Adipocyte (in vitro differentiated cells): ENCODE measurements around the gene TBC1D5.
"Not testable (repeated sequence)": the region's sequence is repeated elsewhere in the genome, so short reads cannot be mapped to it uniquely, and the experiment has no call there.

Experiments
- DNase-seq: peaks from one replicate; pipeline ENCODE4 v3.0.0-alpha.2; 2015; ENCODE audit warnings: low read depth
- H3K27me3 ChIP-seq: replicated peaks from 2 replicates; pipeline ENCODE4 v1.7.0; 2013; ENCODE audit warnings: mild to moderate bottlenecking, low read length, moderate library complexity; ENCODE audit not compliant: control insufficient read depth, insufficient read depth
- H3K36me3 ChIP-seq: 2 replicates; pipeline ENCODE4 v1.7.0; 2013; ENCODE audit warnings: low read length, mild to moderate bottlenecking, moderate library complexity; ENCODE audit not compliant: control insufficient read depth, insufficient read depth, severe bottlenecking
- H3K4me1 ChIP-seq: 2 replicates; pipeline ENCODE4 v1.7.0; 2013; ENCODE audit warnings: mild to moderate bottlenecking, low read length, moderate library complexity; ENCODE audit not compliant: control insufficient read depth, insufficient read depth
- H3K4me3 ChIP-seq: 2 replicates; pipeline ENCODE4 v1.7.0; 2013; ENCODE audit warnings: mild to moderate bottlenecking, low read length, moderate library complexity
- H3K9ac ChIP-seq: 2 replicates; pipeline ENCODE4 v1.7.0; 2013; ENCODE audit warnings: mild to moderate bottlenecking, low read length, moderate library complexity
- H3K9me3 ChIP-seq: 2 replicates; pipeline ENCODE4 v1.7.0; 2013; ENCODE audit warnings: mild to moderate bottlenecking, low read length, moderate library complexity; ENCODE audit not compliant: control insufficient read depth

Gene TBC1D5

GRCh38 chr3:17401912-17402311 lies 340.5 kb downstream of the TBC1D5 start:
- H3K36me3 ChIP-seq: peaks cover 21% of the 10 kb centered on the region
- H3K4me1 ChIP-seq: no peaks in the 10 kb centered on the region
- H3K4me3 ChIP-seq: no peak overlapping the region
- DNase-seq: no peak
- H3K27me3 ChIP-seq: no peaks in the 10 kb centered on the region
- no peaks in the 10 kb centered on the region for H3K9me3 ChIP-seq
- no peak overlapping the region for H3K9ac ChIP-seq

GRCh38 chr3:17399586-17399985 lies 342.8 kb downstream of the TBC1D5 start:
- no peaks in the 10 kb centered on the region for H3K4me1 ChIP-seq
- H3K9ac ChIP-seq: no peak overlapping the region
- no peaks in the 10 kb centered on the region for H3K27me3 ChIP-seq
- no peaks in the 10 kb centered on the region for H3K9me3 ChIP-seq
- H3K4me3 ChIP-seq: no peak overlapping the region
- peaks cover 20% of the 10 kb centered on the region for H3K36me3 ChIP-seq
- no peak for DNase-seq

- Histone ChIP-seq H3K36me3 (peaks cover 16% of the 10 kb centered on the region), H3K27me3 (no peaks in the 10 kb centered on the region), H3K9me3 (no peaks in the 10 kb centered on the region), H3K4me1 (no peaks in the 10 kb centered on the region), H3K4me3 (no peak overlapping the region), H3K9ac (no peak overlapping the region)
- no peak for DNase-seq
Observed at GRCh38 chr3:17398959-17399551, 343.4 kb downstream of the TBC1D5 start.

GRCh38 chr3:17396036-17396435 lies 346.4 kb downstream of the TBC1D5 start:
- DNase-seq: no peak
- Histone ChIP-seq H3K4me3 (no peak overlapping the region), H3K36me3 (peaks cover 7% of the 10 kb centered on the region), H3K4me1 (no peaks in the 10 kb centered on the region), H3K9me3 (no peaks in the 10 kb centered on the region), H3K27me3 (no peaks in the 10 kb centered on the region), H3K9ac (no peak overlapping the region)

GRCh38 chr3:17394541-17395155 lies 347.8 kb downstream of the TBC1D5 start:
- Histone ChIP-seq H3K9me3 (no peaks in the 10 kb centered on the region), H3K36me3 (peaks cover 3% of the 10 kb centered on the region), H3K4me1 (no peaks in the 10 kb centered on the region), H3K27me3 (no peaks in the 10 kb centered on the region), H3K4me3 (no peak overlapping the region), H3K9ac (no peak overlapping the region)
- DNase-seq: no peak

- H3K36me3 ChIP-seq, H3K27me3 ChIP-seq, DNase-seq, H3K9me3 ChIP-seq, H3K4me1 ChIP-seq, H3K9ac ChIP-seq, H3K4me3 ChIP-seq: not testable (repeated sequence)
Observed at GRCh38 chr3:17392516-17392915, 349.9 kb downstream of the TBC1D5 start.

- Histone ChIP-seq H3K4me1 (no peaks in the 10 kb centered on the region), H3K9ac (no peak overlapping the region), H3K27me3 (no peaks in the 10 kb centered on the region), H3K4me3 (no peak overlapping the region), H3K9me3 (no peaks in the 10 kb centered on the region), H3K36me3 (peaks cover 3% of the 10 kb centered on the region)
- no peak for DNase-seq
Observed at GRCh38 chr3:17390785-17391184, 351.6 kb downstream of the TBC1D5 start.

GRCh38 chr3:17387108-17387507 lies 355.3 kb downstream of the TBC1D5 start:
- Histone ChIP-seq H3K4me1 (peaks cover 11% of the 10 kb centered on the region), H3K27me3 (no peaks in the 10 kb centered on the region), H3K9ac (no peak overlapping the region), H3K36me3 (no peaks in the 10 kb centered on the region), H3K9me3 (no peaks in the 10 kb centered on the region), H3K4me3 (no peak overlapping the region)
- no peak for DNase-seq

GRCh38 chr3:17386432-17386831 lies 356.0 kb downstream of the TBC1D5 start:
- peaks cover 11% of the 10 kb centered on the region for H3K4me1 ChIP-seq
- H3K36me3 ChIP-seq: no peaks in the 10 kb centered on the region
- no peaks in the 10 kb centered on the region for H3K27me3 ChIP-seq
- no peak for DNase-seq
- H3K9ac ChIP-seq: no peak overlapping the region
- no peak overlapping the region for H3K4me3 ChIP-seq
- no peaks in the 10 kb centered on the region for H3K9me3 ChIP-seq

- no peak overlapping the region for H3K4me3 ChIP-seq
- peak; percentile 75 for DNase-seq
Observed at GRCh38 chr3:17384567-17385296, 357.7 kb downstream of the TBC1D5 start.

GRCh38 chr3:17373304-17373703 lies 369.1 kb downstream of the TBC1D5 start:
- Histone ChIP-seq H3K9ac (no peak overlapping the region), H3K4me3 (no peak overlapping the region), H3K9me3 (no peaks in the 10 kb centered on the region), H3K36me3 (peaks cover 14% of the 10 kb centered on the region), H3K4me1 (peaks cover 8% of the 10 kb centered on the region), H3K27me3 (no peaks in the 10 kb centered on the region)
- no peak for DNase-seq

More at GRCh38 chr3:17384567-17385296, 357.7 kb downstream of the TBC1D5 start:
- Histone ChIP-seq H3K9ac (no peak overlapping the region), H3K4me1 (peaks cover 11% of the 10 kb centered on the region), H3K36me3 (peaks cover 4% of the 10 kb centered on the region), H3K9me3 (no peaks in the 10 kb centered on the region), H3K27me3 (no peaks in the 10 kb centered on the region)
